Keratinocyte (primary cell): ENCODE measurements around the gene FANCC. TPM values are rescaled to one million over a fixed set of nuclear protein-coding genes. Genes with fewer than 3 reads are reported as not detected.

ENCODE experiments used
- DNase-seq: peaks from one replicate; pipeline ENCODE4 v3.0.0-alpha.2; 2011; ENCODE audit warnings: low read depth, missing footprints, low spot score
- FAIRE-seq: peaks from 2 replicates; lab custom pipeline; 2011; peaks lifted over from hg19 to GRCh38; lab: Jason Lieb, UNC
- H2AFZ ChIP-seq: 2 replicates; pipeline ENCODE4 v1.6.0; 2012; ENCODE audit warnings: low read length, control low read depth, inconsistent platforms; ENCODE audit not compliant: control insufficient read depth
- H3K27ac ChIP-seq: 2 replicates; pipeline ENCODE4 v1.5.1; 2011; ENCODE audit warnings: low read length; ENCODE audit not compliant: control insufficient read depth, insufficient read depth
- H3K27me3 ChIP-seq: 3 replicates; pipeline ENCODE4 v1.6.0; 2011; ENCODE audit warnings: low read length; ENCODE audit not compliant: control insufficient read depth, insufficient read depth; ENCODE audit errors: extremely low read depth
- H3K36me3 ChIP-seq, 2 experiments: 2 replicates in 1 of 2; 3 replicates in 1 of 2; pipeline ENCODE4 v1.5.1; 2011; ENCODE audit warnings: low read length in 2 of 2, mild to moderate bottlenecking in 1 of 2; ENCODE audit not compliant: control insufficient read depth in 2 of 2, insufficient read depth in 2 of 2; ENCODE audit errors: extremely low read depth in 1 of 2
- H3K4me1 ChIP-seq: 3 replicates; pipeline ENCODE4 v1.5.1; 2011; ENCODE audit warnings: low read length; ENCODE audit not compliant: control insufficient read depth, insufficient read depth; ENCODE audit errors: extremely low read depth
- H3K4me2 ChIP-seq: 3 replicates; pipeline ENCODE4 v1.6.0; 2011; ENCODE audit warnings: low read depth, low read length; ENCODE audit not compliant: control insufficient read depth, insufficient read depth; ENCODE audit errors: extremely low read depth
- H3K4me3 ChIP-seq, 3 experiments: fragments of 200-600 bp in 1 of 3; sonication (generic) in 1 of 3; 2 replicates in 2 of 3; 3 replicates in 1 of 3; pipeline ENCODE4 v1.5.1; 2011 to 2016; ENCODE audit warnings: low read length in 3 of 3, mild to moderate bottlenecking in 3 of 3, control low read depth in 2 of 3, inconsistent platforms in 1 of 3, low read depth in 1 of 3, mixed read lengths in 1 of 3, mixed run types in 1 of 3, moderate library complexity in 1 of 3; ENCODE audit not compliant: control insufficient read depth in 2 of 3, insufficient read depth in 2 of 3; ENCODE audit errors: extremely low read depth in 1 of 3
- H3K79me2 ChIP-seq: 2 replicates; pipeline ENCODE4 v1.6.0; 2012; ENCODE audit warnings: low read length; ENCODE audit not compliant: control insufficient read depth, insufficient read depth
- H3K9ac ChIP-seq: 3 replicates; pipeline ENCODE4 v1.6.0; 2011; ENCODE audit warnings: low read length; ENCODE audit not compliant: control insufficient read depth, insufficient read depth; ENCODE audit errors: extremely low read depth
- H3K9me1 ChIP-seq: 3 replicates; pipeline ENCODE4 v1.6.0; 2011; ENCODE audit warnings: low read length; ENCODE audit not compliant: control insufficient read depth, insufficient read depth; ENCODE audit errors: extremely low read depth
- H3K9me3 ChIP-seq: 2 replicates; pipeline ENCODE4 v1.5.1; 2012; ENCODE audit warnings: low read depth, low read length; ENCODE audit not compliant: control insufficient read depth
- H4K20me1 ChIP-seq: 3 replicates; pipeline ENCODE4 v1.6.0; 2011; ENCODE audit warnings: low read length; ENCODE audit not compliant: control insufficient read depth, insufficient read depth; ENCODE audit errors: extremely low read depth
- CTCF ChIP-seq, 3 experiments: IDR thresholded peaks in 1 of 3; conservative IDR thresholded peaks in 1 of 3; optimal IDR thresholded peaks in 1 of 3; 2 replicates in 2 of 3; 3 replicates in 1 of 3; pipeline versions ENCODE3 to v1.5.1; 2011; ENCODE audit warnings: low read length in 3 of 3, mild to moderate bottlenecking in 3 of 3, moderate library complexity in 2 of 3, control low read depth in 1 of 3, inconsistent platforms in 1 of 3; ENCODE audit not compliant: insufficient read depth in 2 of 3; ENCODE audit errors: extremely low read depth in 1 of 3
- EZH2 ChIP-seq: IDR thresholded peaks from one replicate; pipeline ENCODE4 v1.6.1; 2012; ENCODE audit warnings: inconsistent platforms, mild to moderate bottlenecking, low read length, moderate library complexity
- dilution Hi-C: fragments of 300-500 bp; cut with MboI; formaldehyde crosslinking; loops from one replicate; pipeline ENCODE4 v1.7.0; 2020; ENCODE audit warnings: low sequenced_read_pairs; ENCODE audit not compliant: extremely low pct_ligation_motif_present
- polyA plus RNA-seq, 5 experiments: library from polyadenylated mRNA; depleted of rRNA in 3 of 5; stranded (reverse) in 3 of 5; stranded (forward) in 1 of 5; unstranded in 1 of 5; fragments of >200 nt; gene quantifications; 1 replicate in 1 of 5; 2 replicates in 3 of 5; 3 replicates in 1 of 5; pipeline versions ENCODE4 v1.2.1 to v1.2.3, GENCODE V29; 2011 to 2012; ENCODE audit warnings: missing spikeins in 2 of 5, low read depth in 1 of 5, low replicate concordance in 1 of 5

FANCC gene
- polyA plus RNA-seq, 1 donor (not counting 4 experiments of a cell fraction or from before 2014, with no cell fraction given): 8.3 TPM

GRCh38 chr9:95115104-95115503 is 202.4 kb downstream of the FANCC start:
- H3K9me1 ChIP-seq: no peaks in the 10 kb centered on the region
- H3K4me1 ChIP-seq: peaks cover 8% of the 10 kb centered on the region
- H3K36me3 ChIP-seq: peaks cover 6 to 8% of the 10 kb centered on the region in 2 experiments
- H3K79me2 ChIP-seq: no peaks in the 10 kb centered on the region
- no peak overlapping the region for H2AFZ ChIP-seq
- no peak overlapping the region for H3K4me2 ChIP-seq
- H3K9ac ChIP-seq: no peak overlapping the region
- dilution Hi-C loops: no loop called here
- TF ChIP-seq CTCF (optimal IDR thresholded peaks at IDR 0.05 in 1 of 3, IDR thresholded peaks at IDR 0.05 in 1 of 3, conservative IDR thresholded peaks at IDR 0.05 in 1 of 3; ENCODE audit: extremely low read depth in 1 of 3, insufficient read depth in 2 of 3, low read length in 3 of 3) (no peak), EZH2 (no peak)
- no peaks in the 10 kb centered on the region for H3K9me3 ChIP-seq
- H3K27ac ChIP-seq: no peak overlapping the region
- DNase-seq (no peak), FAIRE-seq (no peak)
- H4K20me1 ChIP-seq: no peaks in the 10 kb centered on the region
- no peak overlapping the region for H3K4me3 ChIP-seq
- no peaks in the 10 kb centered on the region for H3K27me3 ChIP-seq

GRCh38 chr9:95112436-95113280 is 204.9 kb downstream of the FANCC start:
- Histone ChIP-seq H3K4me1 (peaks cover 8% of the 10 kb centered on the region), H4K20me1 (no peaks in the 10 kb centered on the region), H2AFZ (no peak overlapping the region), H3K9me1 (no peaks in the 10 kb centered on the region), H3K4me2 (no peak overlapping the region), H3K36me3 (peaks cover 8 to 12% of the 10 kb centered on the region in 2 experiments), H3K9ac (no peak overlapping the region), H3K27ac (no peak overlapping the region), H3K9me3 (no peaks in the 10 kb centered on the region), H3K27me3 (no peaks in the 10 kb centered on the region), H3K4me3 (no peak overlapping the region), H3K79me2 (no peaks in the 10 kb centered on the region)
- DNase-seq (no peak), FAIRE-seq (no peak)
- dilution Hi-C loops: no loop called here
- TF ChIP-seq EZH2 (no peak), CTCF (optimal IDR thresholded peaks at IDR 0.05 in 1 of 3, IDR thresholded peaks at IDR 0.05 in 1 of 3, conservative IDR thresholded peaks at IDR 0.05 in 1 of 3; ENCODE audit: extremely low read depth in 1 of 3, insufficient read depth in 2 of 3, low read length in 3 of 3) (no peak)
